ENCODE data around the gene THTPA.
"Not testable (repeated sequence)": the region's sequence is repeated elsewhere in the genome, so short reads cannot be mapped to it uniquely, and the experiment has no call there.

Gene THTPA

GRCh38 chr14:23609001-23609400, 52.9 kb downstream of the THTPA start:
- in situ Hi-C loops (cut with HindIII; ENCODE audit: low sequenced_read_pairs), result no loop called here

- in situ Hi-C loops (cut with HindIII; ENCODE audit: low sequenced_read_pairs), result not testable (repeated sequence)
Observed at GRCh38 chr14:23609411-23610089, 53.5 kb downstream of the THTPA start.

Data from DLD1 (cell line).